ENCODE measurements around the gene CNTNAP5. TPM values are rescaled to one million over a fixed set of nuclear protein-coding genes. Genes with fewer than 3 reads are reported as not detected.

CNTNAP5 gene
- total RNA-seq, 1 donor from 2014 or later, result not detected

DNA sequence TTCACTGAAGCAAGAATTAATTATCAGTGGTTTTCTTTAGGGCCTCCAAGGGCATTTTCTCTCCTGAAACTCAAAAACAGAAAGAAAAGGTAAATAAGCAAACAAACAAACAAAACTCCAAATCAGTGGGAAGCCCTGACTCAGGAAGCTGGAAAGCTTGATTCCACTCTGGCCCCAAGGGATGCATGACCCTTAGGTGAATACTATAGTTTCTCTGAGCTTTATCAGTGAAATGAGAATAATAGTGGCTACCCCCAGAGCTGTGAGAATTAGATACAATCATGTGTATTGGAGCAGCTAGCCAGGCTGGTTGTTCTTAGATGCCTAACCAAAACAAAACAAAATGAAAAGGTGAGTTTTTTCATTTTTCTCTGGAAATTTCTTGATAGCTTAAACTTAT lies 585.1 kb downstream of the CNTNAP5 start:
- no peak for DNase-seq (ENCODE audit: low read depth, low spot score)

DNA sequence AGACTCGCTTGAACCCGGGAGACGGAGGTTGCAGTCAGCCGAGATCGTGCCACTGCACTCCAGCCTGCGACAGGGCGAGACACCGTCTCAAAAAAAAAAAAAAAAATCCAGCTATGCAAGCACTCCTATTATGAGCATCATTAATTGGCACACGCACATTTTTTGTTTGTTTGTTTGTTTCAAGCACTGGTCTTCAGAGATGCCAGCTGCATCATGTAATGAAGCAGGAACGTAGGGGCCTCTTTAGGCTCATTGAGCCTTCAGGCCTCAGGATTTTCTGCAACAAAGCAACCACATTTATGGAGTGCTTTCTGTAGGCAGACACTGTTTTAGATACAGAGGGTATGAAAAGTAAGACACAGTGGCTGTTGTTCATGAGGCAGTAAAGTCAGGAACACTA lies 585.8 kb downstream of the CNTNAP5 start:
- DNase-seq (ENCODE audit: low read depth, low spot score), result no peak

DNA sequence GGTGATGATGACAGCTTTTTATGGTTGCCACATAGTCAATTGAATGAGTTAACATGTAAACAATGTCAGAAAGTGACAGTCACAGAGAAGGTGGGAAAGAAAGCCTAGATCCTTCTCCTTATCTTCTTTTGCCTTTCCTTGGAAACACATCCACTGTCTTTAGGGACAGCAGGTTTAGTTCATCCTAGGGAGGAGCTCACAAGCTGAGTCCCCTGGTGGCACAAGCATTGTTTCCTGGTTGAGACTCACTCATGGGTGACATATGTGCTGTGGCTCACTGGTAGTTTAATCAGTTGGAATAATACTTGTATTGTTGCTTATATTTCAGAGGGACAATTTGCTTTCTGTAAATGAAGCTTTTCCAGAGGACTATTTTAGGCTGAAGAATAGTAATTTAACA lies 598.5 kb downstream of the CNTNAP5 start:
- no peak for DNase-seq (ENCODE audit: low read depth, low spot score)

DNA sequence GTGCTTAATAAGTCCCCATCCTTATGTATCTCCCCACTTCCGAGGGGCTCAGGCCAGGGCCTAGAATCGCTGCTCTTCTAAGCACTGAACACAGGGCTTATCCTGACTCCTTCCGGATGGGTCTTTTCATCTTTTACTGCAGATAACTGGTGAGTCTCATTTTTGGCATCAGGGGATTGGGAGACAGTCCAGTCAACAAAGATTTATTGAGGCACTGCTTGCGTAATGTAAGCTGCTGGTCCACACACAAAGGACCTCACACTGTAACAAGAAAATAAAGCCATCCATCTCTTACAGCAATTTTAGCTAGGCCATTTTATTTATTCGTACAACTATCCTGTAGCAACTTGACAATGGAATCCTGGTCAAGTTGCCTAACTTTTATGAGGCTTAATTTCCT lies 600.5 kb downstream of the CNTNAP5 start:
- DNase-seq (ENCODE audit: low read depth, low spot score), result no peak

DNA sequence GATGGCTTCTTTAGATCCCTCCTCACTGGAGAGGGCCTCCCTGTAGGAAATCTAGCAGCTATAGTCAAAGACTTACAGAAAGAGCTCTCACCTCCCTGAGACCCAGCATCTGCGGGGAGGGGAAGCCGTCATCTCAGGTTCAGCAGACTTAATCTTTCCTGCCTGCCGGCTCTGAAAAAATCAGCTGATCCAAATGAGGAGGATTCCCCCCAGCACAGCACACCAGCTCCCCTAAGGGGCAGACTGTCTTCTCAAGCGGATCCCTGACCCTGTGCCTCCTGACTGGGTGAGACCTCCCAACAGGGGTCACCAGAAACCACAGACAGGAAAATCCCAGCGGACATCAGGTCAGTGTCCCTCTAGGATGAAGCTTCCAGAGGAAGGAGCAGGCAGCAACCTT lies 601.9 kb downstream of the CNTNAP5 start:
- no peak for DNase-seq (ENCODE audit: low read depth, low spot score)

DNA sequence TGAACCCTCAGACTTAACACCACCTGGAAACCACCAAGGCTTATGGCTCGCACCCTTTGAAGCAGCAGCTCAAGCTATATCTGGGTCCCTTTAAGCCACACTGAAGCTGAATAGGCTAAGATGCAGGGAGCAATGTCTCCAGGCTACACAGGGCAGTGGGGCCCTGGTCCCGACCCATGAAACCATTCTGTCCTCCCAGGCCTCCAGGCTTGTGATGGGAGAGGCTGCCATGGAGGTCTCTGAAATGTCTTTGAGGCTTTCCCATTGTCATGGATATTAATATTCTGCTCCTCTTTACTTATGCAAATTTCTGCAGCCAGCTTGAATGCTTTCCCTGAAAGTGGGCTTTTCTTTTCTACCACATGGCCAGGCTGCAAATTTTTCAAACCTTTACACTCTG lies 608.7 kb downstream of the CNTNAP5 start:
- no peak for DNase-seq (ENCODE audit: low read depth, low spot score)

- DNase-seq (ENCODE audit: low read depth, low spot score), result no peak
These were observed 614.4 kb downstream of the CNTNAP5 start for GRCh38 chr2:124639524-124639923.

DNA sequence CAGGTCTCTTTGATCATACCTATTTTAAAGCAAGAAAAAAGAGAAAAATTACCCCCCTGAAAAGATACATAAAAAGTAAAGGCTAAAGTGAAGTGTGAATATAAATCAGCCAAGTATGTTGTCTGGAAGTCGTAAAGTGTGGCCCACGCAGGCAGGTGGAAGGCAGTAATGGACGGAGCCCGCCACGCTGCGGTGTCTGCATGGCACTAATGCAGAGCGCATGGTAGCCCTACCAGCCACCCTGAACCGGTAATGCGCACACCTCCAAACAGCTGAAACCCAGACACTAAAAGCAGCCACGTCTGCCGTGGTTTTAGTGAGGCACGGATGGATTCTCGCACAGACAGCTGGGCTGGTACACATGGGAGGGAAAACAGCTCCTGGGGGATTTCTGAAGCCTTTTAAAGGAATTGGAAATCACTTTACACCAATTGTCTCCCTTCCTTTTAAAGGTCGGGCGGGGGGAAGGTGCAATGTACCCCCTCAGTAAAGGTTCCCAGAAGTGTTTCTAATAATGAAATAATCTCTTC lies 615.2 kb downstream of the CNTNAP5 start:
- DNase-seq (ENCODE audit: low read depth, low spot score), result no peak

DNA sequence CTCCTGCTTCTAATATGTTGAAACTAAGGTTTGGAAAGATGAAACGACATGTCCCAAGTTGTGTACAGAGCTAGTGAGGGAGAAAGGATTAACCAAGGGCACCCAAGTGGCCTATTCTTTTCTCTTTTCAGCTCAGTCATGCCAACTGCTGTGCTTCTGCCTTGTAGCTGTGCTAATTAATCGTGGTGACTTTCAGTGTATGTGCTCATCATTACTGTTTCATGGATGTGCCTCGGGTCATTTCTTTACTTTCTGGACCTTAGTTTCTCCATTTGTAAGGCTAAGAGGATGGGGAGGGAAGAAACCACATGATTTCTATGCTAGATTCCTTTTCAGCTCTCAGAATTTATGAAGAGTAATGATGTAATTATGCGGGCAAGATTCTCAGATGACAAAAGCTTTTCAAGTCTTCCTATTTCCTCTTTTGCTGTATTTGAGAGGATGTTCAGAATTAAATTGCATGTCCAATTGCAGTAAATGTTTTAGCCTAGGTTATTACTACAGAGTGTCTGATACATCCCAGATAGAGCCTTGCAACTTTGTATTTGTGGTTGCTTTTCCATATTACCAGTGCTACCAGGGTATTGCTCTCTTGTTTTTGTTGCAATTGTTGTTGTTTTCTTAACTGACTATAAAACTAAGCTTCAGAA lies 621.2 kb downstream of the CNTNAP5 start:
- DNase-seq (ENCODE audit: low read depth, low spot score), result no peak

GRCh38 chr2:124647245-124647644 lies 622.2 kb downstream of the CNTNAP5 start:
- DNase-seq (ENCODE audit: low read depth, low spot score), result no peak

- no peak for DNase-seq (ENCODE audit: low read depth, low spot score)
These were observed 622.6 kb downstream of the CNTNAP5 start for GRCh38 chr2:124647663-124648062.

GRCh38 chr2:124649001-124649400 lies 623.9 kb downstream of the CNTNAP5 start:
- no peak for DNase-seq (ENCODE audit: low read depth, low spot score)

- DNase-seq (ENCODE audit: low read depth, low spot score), result no peak
These were observed 627.0 kb downstream of the CNTNAP5 start for GRCh38 chr2:124652099-124652498.

DNA sequence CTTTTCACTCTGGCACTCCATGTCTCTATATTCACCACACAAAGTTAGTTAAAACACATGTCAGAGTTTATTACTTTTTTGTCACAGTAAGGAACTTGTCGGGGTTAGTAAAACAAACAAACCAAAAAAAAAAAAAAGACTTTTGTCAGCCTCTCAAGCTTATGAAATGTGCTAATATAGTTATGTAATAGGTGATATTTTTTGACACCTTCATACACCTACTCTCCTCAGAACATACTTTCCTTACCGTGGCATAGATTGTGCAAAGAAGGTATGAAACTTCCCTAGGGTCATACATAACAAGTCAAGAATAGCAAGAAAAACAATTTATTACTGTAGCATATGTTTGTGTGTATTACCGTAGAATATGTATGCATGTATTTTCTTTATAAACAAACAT lies 633.3 kb downstream of the CNTNAP5 start:
- no peak for DNase-seq (ENCODE audit: low read depth, low spot score)

GRCh38 chr2:124661558-124661957 lies 636.5 kb downstream of the CNTNAP5 start:
- DNase-seq (ENCODE audit: low read depth, low spot score), result no peak

DNA sequence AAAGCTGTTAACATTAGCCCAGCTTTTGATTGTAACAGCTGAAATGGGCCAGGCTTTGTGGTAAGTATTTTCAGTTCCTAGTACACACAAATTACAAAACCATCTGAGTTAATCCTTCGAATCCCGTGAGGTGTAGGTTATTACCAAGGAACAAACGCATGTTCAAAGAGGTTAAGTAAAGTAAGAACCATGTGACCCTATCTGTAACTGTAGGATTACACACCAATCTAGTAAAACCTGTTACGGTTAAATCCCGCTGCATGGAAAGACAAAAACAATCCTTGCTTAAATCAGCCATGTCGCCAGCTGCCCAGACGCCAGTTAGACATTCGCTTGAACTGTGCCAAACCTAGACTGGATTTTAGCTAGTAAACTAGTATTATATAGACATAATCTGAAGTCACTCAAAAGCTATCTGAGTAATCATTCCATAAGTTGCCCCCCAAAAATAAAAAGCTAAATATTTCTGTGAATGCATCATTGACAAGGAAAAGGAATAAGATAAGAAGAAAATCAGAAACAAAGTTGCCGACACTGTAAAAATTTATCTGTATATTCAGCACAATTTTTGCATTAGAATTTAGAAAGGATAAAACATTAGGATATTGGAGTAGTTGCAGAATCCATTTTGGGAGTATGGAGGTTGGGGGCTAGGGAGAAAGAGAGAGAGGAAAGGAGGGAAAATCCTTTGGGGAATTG lies 638.0 kb downstream of the CNTNAP5 start:
- DNase-seq (ENCODE audit: low read depth, low spot score), result no peak

GRCh38 chr2:124663645-124663997 lies 638.5 kb downstream of the CNTNAP5 start:
- no peak for DNase-seq (ENCODE audit: low read depth, low spot score)

DNA sequence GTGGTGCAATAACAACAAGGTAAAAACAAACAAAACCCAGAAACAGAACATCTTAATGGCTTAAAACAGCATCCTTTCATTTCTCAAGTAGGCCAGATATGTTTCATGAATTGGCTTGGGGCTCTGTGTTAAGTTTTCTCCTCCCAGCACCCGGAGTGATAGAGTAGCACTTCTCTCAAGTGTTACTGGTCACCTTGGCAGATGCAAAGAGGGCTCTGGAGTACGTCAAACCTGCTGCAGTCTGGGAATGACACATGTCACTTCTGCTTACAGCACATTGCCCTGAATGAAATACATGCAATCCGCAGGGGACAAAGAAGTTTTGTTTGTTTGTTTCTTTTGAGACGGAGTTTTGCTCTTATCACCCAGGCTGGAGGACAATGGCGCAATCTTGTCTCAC lies 639.3 kb downstream of the CNTNAP5 start:
- DNase-seq (ENCODE audit: low read depth, low spot score), result no peak

DNA sequence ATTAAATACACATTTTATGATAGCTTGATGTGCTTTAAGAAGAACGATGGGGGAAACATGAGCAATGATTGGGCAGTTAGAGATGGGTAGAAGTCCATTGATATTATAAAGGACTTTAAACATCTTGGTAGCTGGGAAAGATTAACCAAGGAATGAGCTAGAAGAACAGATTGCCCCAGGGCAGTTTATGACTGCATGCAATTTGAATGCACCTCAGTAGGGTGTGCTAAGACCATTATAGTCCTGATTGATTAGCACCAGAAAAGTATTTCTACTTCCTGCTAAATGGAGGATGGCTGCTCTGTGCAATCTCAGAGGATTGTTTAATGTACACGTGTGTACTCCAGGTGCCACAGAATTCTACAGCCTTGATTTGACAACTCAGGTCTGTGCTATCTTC lies 641.9 kb downstream of the CNTNAP5 start:
- no peak for DNase-seq (ENCODE audit: low read depth, low spot score)

DNA sequence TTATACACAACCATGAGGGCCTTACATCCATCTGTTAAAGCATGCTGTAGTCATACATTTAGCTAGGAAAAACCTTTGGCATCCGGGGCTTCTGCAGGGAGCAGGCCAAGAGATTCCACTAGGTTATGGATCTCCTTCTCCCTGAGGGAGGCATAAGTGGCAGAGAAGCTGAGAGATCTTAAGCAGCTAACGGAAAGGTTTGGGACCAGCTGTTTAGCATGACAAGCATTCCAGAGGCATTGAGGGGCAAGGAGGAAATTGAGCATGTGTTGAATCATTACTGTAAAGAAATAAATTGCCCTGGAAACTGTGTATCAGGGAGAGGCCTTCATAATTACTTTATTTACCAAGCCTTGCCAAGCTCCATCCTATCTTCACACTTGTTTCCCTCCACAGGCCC lies 643.1 kb downstream of the CNTNAP5 start:
- DNase-seq (ENCODE audit: low read depth, low spot score), result no peak

GRCh38 chr2:124670187-124670586 lies 645.1 kb downstream of the CNTNAP5 start:
- DNase-seq (ENCODE audit: low read depth, low spot score), result no peak

- no peak for DNase-seq (ENCODE audit: low read depth, low spot score)
These were observed 653.0 kb downstream of the CNTNAP5 start for GRCh38 chr2:124678043-124678442.

Data from pulmonary artery endothelial cell (primary cell).